ENCODE results near the gene PTPN23. TPM values are rescaled to one million over a fixed set of nuclear protein-coding genes. Genes with fewer than 3 reads are reported as not detected.

PTPN23 gene
- total and polyA plus RNA-seq, 2 donors from 2014 or later: 12.6 to 48.5 TPM

DNA sequence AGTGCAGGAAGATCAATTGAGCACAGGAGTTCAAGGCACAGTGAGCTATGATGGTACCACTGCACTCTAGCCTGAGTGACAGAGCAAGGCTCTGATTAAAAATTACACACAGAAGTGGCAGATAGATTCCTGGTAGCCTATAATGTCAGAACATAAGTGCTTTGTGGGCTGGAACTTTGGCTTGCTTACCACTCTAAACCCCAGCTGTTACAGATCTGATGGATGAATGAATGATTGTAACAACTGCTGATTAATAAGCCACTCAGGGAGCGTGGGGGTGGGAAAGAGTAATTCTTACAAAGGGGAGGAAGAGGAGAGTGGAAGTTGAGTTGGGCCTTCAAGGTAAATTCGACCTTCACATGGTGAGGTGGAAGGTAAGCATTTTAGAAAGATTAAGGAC is 40.9 kb upstream of the PTPN23 start:
- Histone ChIP-seq H3K27me3 (ENCODE audit: control insufficient read depth, insufficient read depth, low read length) (no peaks in the 10 kb centered on the region), H3K36me3 (ENCODE audit: control insufficient read depth in 2 of 3, insufficient read depth in 3 of 3, low read length in 3 of 3) (peaks cover 2 to 45% (median 38%) of the 10 kb centered on the region in 3 donors), H3K4me3 (ENCODE audit: low read length in 3 of 3) (no peak overlapping the region), H3K9me3 (ENCODE audit: control insufficient read depth in 2 of 3, insufficient read depth in 1 of 3, low read length in 3 of 3) (no peaks in the 10 kb centered on the region), H3K9ac (ENCODE audit: low read length in 3 of 3) (no peak overlapping the region), H3K27ac (ENCODE audit: low read depth in 2 of 2, low read length in 2 of 2) (no peak overlapping the region), H3K4me1 (ENCODE audit: control insufficient read depth in 2 of 3, insufficient read depth in 2 of 3, low read depth in 1 of 3, low read length in 3 of 3) (no peaks in the 10 kb centered on the region)
- TF ChIP-seq, protein P1, sequence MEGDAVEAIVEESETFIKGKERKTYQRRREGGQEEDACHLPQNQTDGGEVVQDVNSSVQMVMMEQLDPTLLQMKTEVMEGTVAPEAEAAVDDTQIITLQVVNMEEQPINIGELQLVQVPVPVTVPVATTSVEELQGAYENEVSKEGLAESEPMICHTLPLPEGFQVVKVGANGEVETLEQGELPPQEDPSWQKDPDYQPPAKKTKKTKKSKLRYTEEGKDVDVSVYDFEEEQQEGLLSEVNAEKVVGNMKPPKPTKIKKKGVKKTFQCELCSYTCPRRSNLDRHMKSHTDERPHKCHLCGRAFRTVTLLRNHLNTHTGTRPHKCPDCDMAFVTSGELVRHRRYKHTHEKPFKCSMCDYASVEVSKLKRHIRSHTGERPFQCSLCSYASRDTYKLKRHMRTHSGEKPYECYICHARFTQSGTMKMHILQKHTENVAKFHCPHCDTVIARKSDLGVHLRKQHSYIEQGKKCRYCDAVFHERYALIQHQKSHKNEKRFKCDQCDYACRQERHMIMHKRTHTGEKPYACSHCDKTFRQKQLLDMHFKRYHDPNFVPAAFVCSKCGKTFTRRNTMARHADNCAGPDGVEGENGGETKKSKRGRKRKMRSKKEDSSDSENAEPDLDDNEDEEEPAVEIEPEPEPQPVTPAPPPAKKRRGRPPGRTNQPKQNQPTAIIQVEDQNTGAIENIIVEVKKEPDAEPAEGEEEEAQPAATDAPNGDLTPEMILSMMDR (IDR thresholded peaks at IDR 0.05; ENCODE audit: borderline replicate concordance, extremely low read depth, insufficient read depth): no peak
- DNase-seq (no peak), FAIRE-seq (no peak)
- intact Hi-C loops (cut with DNase I): no loop called here

DNA sequence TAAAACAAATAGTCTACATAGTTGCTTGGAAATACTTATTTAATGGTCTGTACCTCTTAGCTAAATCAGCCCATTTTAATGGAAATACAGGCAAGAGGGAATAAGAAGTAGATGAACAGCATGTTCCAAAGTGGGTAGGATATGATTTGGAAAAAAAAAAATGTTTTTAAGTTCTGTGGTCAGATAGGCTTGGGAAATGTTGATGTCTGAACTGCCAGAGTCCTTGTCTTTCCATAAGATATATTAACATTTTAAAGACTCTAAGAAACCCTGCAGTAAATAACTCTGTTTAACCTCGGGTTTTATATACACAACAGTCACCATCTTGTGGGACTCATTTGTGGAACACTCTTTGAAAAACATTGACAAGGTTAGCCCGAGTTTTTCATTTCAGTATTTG is 40.0 kb upstream of the PTPN23 start:
- Histone ChIP-seq H3K27ac (ENCODE audit: low read depth in 2 of 2, low read length in 2 of 2) (no peak overlapping the region), H3K36me3 (ENCODE audit: control insufficient read depth in 2 of 3, insufficient read depth in 3 of 3, low read length in 3 of 3) (peaks cover 2 to 43% (median 38%) of the 10 kb centered on the region in 3 donors), H3K27me3 (ENCODE audit: control insufficient read depth, insufficient read depth, low read length) (no peaks in the 10 kb centered on the region), H3K4me3 (ENCODE audit: low read length in 3 of 3) (no peak overlapping the region), H3K9ac (ENCODE audit: low read length in 3 of 3) (no peak overlapping the region), H3K4me1 (ENCODE audit: control insufficient read depth in 2 of 3, insufficient read depth in 2 of 3, low read depth in 1 of 3, low read length in 3 of 3) (no peaks in the 10 kb centered on the region), H3K9me3 (ENCODE audit: control insufficient read depth in 2 of 3, insufficient read depth in 1 of 3, low read length in 3 of 3) (no peaks in the 10 kb centered on the region)
- FAIRE-seq (no peak), DNase-seq (no peak)
- TF ChIP-seq, protein P1 (IDR thresholded peaks at IDR 0.05; ENCODE audit: borderline replicate concordance, extremely low read depth, insufficient read depth): no peak
- intact Hi-C loops (cut with DNase I): no loop called here

DNA sequence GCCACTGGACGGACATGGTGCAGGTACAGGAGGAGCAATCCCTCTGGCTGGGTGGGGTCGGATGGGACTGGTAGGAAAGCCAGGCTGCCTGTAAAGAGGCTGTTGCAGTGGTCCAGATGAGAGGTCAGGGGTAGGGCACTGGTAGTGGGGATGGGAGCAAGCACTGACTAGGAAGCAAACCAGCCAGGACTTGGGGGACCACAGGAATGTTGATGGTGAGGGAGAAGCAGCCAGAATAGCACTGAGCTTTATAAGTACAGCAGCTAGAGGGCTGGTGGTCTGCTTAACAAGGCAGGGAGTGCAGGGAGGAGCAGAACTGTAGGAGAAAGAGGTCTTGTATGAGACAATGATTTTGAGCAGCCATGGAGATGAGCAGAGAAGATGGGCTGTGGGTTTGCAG is 38.7 kb upstream of the PTPN23 start:
- TF ChIP-seq, protein P1 (IDR thresholded peaks at IDR 0.05; ENCODE audit: borderline replicate concordance, extremely low read depth, insufficient read depth): no peak
- H3K9ac ChIP-seq (ENCODE audit: low read length in 3 of 3): no peak overlapping the region
- H3K36me3 ChIP-seq (ENCODE audit: control insufficient read depth in 2 of 3, insufficient read depth in 3 of 3, low read length in 3 of 3): peaks cover 2 to 30% (median 30%) of the 10 kb centered on the region in 3 donors

DNA sequence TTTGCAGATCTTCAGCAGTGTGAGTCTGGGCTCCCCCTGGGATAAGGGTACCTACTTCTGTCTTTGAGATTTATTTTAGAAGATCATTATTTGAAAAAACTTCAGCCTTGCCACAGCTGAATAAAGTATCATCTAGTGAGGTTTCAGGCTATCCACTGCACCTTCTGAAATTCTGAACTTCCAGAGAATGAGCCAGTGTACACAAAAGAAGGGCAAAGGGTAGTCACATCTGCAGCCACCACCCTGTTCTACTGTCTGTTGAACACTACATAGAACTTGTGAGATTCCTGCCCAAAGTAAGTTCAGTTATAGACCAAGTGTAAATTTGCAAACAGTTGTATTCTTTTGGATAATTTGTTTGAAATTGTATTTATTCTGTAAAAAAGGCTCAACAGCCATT is 38.0 kb upstream of the PTPN23 start:
- Histone ChIP-seq H3K9ac (ENCODE audit: low read length in 3 of 3) (no peak overlapping the region), H3K27ac (ENCODE audit: low read depth in 2 of 2, low read length in 2 of 2) (no peak overlapping the region), H3K9me3 (ENCODE audit: control insufficient read depth in 2 of 3, insufficient read depth in 1 of 3, low read length in 3 of 3) (no peaks in the 10 kb centered on the region), H3K27me3 (ENCODE audit: control insufficient read depth, insufficient read depth, low read length) (no peaks in the 10 kb centered on the region), H3K4me1 (ENCODE audit: control insufficient read depth in 2 of 3, insufficient read depth in 2 of 3, low read depth in 1 of 3, low read length in 3 of 3) (no peaks in the 10 kb centered on the region), H3K36me3 (ENCODE audit: control insufficient read depth in 2 of 3, insufficient read depth in 3 of 3, low read length in 3 of 3) (peaks cover 0 to 25% (median 23%) of the 10 kb centered on the region in 3 donors), H3K4me3 (ENCODE audit: low read length in 3 of 3) (no peak overlapping the region)
- DNase-seq: no peak
- intact Hi-C loops (cut with DNase I): no loop called here
- TF ChIP-seq, protein P1 (IDR thresholded peaks at IDR 0.05; ENCODE audit: borderline replicate concordance, extremely low read depth, insufficient read depth): no peak
- no peak for FAIRE-seq

More for the DNA sequence above, 38.7 kb upstream of the PTPN23 start:
- intact Hi-C loops (cut with DNase I): no loop called here
- Histone ChIP-seq H3K4me1 (ENCODE audit: control insufficient read depth in 2 of 3, insufficient read depth in 2 of 3, low read depth in 1 of 3, low read length in 3 of 3) (no peaks in the 10 kb centered on the region), H3K27ac (ENCODE audit: low read depth in 2 of 2, low read length in 2 of 2) (no peak overlapping the region), H3K27me3 (ENCODE audit: control insufficient read depth, insufficient read depth, low read length) (no peaks in the 10 kb centered on the region), H3K4me3 (ENCODE audit: low read length in 3 of 3) (no peak overlapping the region), H3K9me3 (ENCODE audit: control insufficient read depth in 2 of 3, insufficient read depth in 1 of 3, low read length in 3 of 3) (no peaks in the 10 kb centered on the region)
- FAIRE-seq (no peak), DNase-seq (no peak)
